T-helper 2 cell (primary cell): ENCODE data around the gene SORCS2.
A peak's percentile ranks its signal among the peaks of the same experiment; 100 is the strongest.

Experiments used
- DNase-seq, 5 experiments: peaks; one replicate each; pipeline versions ENCODE4 v3.0.0 to v3.0.0-alpha.2; 2012 to 2022

The SORCS2 gene

DNA sequence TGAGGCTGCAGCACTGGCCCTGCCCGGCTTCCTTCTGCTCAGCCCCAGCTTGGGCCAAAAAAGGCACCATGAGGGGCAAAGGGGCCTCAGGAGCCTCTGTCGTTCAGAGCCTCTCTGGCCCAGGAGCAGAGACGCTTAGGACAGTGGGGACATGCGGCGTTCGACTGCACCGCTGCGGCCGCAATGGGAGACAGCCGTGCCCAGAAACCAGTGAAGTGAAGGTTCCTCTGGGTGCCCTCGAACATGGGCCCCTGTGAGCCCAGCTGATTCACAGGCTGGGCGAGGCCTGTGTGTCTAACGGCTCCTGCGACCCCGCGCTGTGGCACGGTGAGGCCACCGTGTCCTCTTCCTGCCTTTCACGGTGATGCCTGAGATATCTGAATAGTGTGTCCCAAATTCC lies 512.3 kb downstream of the SORCS2 start:
- DNase-seq: no peak

DNA sequence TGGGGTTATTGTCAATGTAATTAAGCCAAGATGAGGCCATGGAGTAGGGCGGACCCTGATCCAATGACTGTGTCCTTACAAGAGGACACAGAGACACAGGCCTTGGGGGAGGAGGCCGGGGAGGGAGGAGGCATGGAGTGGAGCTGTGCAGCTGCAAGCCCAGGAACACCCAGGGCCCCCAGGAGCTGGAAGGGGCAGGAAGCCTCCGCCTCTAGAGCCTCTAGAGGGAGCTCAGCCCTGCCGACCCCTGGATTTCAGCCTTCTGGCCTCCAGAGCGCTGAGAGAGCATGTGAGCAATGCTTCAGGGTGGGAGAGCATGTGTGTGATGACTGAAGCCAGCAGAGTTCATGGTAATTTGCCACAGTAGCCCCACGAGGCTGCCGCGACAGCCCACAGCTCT lies 512.7 kb downstream of the SORCS2 start:
- DNase-seq: no peak

DNA sequence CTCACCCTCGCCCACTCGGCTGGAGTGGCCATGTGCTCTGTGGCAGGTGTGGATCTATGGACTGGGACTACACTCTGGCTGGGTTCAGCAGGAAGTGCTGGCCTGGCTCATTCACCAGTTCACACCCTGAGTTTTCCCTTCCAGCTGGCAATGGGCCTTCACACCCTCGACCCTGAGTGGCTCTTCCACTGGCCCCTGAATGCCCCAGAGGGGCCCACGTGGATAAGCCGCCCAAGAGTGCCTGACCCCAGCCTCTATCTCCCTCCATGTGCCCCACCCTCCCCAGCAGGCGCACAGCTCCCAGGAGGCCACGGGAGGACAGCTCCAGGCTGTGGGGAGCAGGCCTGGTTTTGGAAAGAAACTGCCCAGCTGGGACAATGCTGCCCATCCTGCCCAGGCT lies 513.3 kb downstream of the SORCS2 start:
- no peak for DNase-seq

DNA sequence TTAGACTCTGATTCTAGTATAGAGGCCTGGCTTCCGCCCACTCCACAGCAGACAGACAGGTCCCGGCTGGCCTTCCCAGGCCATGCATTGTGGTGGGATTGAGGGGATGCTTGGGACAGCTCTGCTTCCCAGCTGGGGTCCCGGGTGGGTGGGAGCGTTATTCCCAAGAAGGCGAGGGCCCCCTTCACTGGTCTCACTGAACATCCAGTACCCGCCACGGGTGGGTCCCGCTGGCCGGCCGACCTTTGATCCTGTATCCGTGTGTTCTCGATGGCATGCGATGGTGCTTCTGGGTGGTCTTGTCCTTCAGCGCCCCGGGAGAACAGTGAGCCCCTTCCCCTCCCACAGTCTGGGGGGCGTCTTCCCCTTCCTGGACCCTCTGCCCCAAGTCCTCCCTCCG lies 515.9 kb downstream of the SORCS2 start:
- no peak for DNase-seq

DNA sequence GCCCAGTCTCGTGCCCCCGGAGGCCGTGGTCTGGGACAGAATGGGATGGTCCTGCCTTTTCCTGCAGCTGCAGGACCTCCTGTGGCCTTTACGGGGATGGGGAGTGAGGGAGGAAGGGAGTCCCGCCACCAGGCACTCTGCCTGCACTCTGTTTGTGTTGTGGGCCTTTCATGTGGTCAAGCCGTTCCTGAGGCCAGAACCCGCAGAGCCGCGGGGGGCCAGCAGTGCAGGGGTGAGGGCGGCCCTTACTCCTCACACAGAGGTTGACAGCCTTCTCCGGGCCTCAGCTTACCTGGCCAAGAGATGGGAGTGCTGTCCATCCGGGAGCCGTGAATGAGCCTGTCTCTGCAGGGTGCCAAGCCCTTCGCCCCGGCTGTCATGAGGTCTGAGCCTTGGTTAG lies 516.6 kb downstream of the SORCS2 start:
- DNase-seq: no peak

DNA sequence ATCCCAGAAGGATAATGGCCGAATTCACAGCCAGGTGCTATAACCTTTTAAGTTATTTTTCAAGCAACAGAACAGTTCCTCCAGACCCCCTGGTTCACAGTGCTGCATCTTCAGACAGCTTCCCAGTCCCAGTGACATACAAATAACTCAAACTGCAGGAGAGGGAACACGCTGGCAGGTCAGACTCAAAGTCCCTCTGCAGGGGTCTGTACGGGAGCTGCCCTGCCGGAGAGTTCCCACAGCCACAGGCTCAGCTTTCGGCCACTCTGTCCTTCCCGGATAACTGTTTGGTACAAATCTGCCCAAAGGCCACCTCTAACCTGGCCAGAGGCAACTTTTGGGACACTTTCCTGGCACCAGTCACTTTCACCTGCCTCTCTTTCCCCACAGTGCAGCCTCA lies 517.1 kb downstream of the SORCS2 start:
- DNase-seq: no peak

DNA sequence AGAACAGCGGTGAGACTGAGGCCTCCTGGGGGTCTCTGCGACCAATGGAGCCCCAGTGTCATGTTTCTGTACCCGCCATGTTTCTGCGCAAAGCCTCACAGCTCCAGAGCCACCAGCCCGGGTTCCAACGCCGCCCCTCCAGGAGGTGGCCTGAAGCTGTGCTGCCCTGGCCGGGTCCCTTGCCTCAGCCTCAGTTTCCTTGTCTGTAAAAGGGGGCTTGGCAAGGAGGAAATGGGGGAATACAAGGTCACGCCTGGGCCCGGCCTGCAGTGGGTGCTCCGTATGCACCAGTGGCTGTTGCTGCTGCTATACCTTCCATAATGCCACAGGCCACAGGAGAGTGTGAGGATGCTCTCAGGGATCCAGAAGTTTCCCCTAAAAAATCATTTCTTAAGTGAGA lies 517.8 kb downstream of the SORCS2 start:
- no peak for DNase-seq

DNA sequence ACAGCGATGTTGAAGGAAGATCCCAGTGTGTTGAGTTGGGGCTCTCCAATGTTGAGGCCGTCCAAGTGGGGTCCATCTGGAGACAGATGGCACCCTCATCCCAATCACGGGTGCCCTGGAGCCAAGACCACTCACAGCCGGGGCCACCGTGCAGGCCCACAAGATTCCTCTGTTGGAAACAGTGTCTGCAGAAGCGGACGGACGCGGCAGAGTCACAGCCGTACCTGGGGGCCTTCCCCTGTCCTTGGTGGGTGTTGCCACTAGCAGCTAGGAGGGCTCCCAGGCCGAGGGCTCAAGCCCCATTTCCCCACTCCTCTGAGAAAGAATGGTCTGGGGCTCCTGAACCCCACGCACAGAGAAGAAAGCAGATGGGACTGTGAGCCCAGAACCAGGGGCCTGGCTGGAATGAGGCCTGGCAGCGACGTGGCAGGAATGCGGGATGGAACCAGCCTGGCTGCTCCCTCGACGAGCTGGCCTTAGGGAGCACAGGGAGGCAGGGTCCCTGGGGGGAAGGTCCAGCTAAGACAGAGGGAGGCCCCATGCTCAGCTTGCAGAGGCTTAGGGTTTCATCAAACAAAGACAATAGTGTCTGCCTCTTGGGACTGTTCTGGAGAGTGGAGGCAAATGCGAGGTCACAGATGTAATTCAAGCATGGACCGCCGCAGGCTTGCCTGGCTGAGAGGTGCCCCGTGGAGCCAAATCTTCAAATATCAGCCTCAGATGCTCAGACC lies 518.4 kb downstream of the SORCS2 start:
- no peak for DNase-seq

DNA sequence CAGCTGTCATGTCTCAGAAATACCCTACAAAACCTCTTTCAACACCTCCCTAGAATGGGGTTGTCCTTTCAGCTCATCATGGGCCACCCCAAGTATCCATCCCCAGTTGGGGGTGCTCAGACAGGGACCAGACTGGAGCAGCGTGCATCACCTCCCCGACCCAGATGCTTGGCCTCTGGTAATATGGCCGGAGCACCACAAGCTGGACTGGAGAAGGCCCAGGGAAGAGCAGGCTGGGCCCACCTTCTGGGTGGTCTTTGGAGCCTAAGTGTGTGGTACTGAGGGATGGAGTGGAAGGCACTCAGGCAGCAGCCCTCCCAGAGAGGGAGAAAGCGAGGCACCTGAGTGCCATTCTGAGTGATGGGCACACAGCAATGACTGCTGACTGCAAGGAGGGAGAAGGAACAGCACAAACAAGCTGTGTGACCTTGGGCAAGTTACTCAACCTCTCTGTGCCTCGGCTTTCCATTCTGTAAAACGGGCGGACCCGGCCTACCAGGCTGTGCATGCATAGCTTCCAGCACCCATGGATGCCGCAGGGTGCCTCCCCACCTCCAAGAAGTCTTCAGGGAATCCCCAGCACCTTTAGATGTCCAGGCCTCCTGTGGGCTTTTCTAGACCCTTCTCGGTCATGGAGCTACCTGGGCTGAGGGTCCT lies 519.1 kb downstream of the SORCS2 start:
- no peak for DNase-seq

DNA sequence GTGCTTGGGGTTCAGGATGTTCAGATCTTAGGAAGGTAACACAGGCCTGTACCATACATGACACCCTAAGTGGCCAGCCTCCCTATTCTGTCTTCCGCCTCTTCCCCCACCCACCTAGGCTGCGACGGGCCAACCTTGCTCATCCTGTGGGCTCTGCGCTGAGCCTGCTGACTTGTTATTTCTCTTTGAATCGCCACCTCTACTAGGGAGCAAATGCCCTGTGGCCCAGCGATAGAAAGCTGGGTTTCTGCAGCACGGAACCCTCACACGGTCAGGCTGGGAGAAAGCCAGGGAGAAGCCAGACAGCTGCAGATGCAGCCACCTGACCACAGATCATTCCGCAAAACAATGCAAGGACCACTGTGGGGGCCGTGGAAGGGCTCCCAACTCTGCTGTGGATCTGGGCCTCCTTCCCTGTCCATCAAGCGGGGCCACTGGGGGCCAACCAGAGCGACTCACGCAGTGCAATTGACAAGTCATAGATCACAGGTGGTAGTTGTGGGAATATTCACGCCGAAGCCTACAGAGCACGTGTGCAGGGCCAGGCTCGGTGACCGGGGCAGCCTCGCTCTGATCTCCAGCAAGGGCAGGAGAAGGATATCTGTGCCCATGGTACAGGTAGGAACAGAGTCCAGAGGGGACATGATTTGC lies 519.8 kb downstream of the SORCS2 start:
- DNase-seq: no peak

DNA sequence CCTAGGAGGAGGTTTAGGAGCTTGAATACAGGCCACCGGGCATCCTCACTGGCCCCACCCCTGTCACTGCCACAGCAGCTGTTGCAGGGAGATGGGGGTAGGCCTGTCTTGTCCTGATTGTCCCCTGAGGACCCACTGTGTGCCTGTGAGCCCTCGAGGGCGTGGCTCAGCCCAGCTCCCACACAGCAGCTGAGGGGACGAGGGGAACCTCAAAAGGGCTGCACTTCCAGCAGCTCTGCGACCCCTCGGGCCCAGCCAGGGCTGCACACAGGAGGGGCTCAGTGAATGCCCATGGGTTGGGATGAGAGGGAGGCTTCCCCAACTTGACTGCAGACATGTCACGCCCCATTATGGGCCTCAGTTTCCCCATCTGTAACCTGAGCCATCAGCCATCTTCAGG lies 521.4 kb downstream of the SORCS2 start:
- DNase-seq: no peak

DNA sequence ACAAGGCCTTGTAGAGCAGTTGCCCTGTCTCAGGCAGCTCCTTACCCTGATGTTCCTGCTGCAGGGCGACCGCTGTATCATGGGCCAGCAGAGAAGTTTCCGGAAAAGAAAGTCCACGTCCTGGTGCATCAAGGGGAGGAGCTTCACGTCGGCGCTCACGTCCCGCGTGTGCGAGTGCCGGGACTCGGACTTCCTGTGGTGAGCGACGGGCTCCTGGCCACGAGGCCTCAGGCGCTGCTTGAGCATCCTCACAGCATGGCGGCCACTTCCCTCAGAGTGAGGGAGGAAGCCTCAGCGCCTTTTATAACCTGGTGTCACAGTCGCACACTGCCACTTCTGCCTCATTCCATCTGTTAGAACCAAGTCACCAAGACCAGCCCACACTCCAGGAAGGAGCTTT lies 521.8 kb downstream of the SORCS2 start:
- no peak for DNase-seq

DNA sequence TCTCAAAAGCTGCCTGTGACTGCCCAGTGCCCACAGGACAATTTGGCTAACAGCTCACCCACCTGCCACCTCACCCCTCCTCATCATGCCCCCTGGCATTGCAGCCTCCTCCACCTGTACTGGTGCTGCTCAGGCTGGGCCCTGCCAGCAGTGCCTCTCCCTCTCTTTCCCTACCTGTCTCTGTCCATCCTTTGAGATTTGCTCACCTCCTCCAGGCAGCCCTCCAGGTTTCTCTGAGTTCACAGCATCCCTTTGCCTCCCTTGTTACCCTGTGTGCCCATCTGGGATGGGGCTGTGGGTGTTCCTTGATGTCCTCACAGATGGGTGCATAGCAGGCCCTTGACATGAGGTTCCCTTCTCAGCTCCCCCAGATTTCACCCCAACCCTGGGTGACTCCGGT lies 522.4 kb downstream of the SORCS2 start:
- no peak for DNase-seq

DNA sequence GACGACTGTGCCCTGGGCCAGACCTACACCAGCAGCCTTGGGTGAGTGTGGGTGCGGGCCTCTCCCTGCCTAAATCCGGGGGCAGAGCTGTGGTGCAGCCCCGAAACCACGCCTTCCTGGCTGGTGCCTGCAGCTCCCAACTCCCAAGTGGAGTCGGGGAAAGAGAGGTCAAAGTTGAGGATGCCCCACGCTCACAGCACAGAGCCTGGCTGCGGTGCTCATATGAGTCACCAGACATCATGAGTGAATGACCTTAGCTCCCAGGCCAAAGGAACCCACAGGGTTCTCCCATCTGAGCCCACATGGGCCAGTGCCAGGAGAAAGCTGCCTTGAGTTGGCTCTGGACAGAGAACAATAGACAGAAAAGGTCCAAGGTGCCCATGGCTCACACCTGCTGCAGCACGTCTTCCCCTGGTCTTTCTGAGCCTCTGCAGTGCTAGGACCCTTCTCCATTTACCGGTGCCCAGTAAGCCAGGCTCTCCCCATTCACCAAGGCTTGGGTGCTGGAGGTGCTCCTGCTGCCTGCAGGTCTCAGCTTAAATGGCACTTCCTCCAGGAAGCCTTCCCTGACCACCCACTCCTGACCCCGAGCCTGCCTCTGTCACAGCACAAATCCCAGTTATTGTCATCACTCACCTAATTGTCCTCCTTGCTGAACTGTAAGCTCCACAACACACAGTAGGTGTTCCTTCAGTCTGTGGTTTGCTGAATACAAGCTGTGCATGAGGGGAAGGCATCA lies 523.1 kb downstream of the SORCS2 start:
- no peak for DNase-seq

DNA sequence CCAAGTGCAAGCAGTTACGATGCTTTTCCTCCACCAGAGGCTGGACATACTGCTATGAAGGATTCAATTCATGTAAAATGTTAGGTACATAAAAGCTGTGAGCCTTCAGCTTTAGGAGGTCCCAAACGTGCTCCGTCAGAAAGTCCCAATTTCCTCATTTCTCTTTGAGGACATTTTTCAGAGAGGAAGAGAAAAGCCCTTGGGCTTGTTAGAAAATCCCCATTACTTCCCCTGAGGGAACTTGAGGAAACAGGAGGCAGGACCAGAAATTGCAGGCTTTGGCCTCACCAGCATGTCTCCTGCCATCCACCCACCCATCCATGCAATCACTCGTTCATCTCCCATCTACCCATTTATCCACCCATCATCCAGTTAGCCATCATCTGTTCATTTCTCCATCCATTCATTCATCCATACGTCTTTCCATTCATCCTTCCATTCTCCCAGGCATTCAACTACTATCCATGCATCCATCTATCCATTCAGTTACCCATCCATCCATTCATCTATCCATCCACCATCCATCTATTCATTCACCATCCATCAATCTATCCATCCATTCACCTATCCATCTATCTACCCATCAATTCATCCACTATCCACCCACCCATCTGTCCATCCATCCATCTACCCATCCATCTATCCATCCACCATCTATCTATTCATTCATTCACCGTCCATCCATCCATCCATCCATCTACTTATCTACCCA lies 523.8 kb downstream of the SORCS2 start:
- no peak for DNase-seq

DNA sequence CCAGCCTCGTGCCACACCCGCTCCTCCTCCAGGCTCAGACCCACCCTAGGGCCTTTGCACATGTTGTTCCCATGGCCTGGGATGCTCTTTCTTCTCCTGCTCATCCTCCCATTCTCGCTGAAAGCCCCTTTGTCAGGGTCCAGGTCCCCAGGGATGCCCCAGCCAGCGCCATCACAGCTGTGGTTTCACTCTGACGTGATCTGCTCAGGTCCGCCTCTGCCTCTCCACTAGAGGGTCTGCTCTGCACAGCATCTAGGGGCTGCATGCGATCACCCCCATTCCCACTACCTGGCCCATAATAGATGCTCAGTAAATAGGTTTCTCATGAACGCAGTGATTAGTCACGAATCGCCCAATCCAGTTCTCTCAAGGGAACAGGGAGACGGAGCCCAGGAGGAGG lies 524.8 kb downstream of the SORCS2 start:
- no peak for DNase-seq

DNA sequence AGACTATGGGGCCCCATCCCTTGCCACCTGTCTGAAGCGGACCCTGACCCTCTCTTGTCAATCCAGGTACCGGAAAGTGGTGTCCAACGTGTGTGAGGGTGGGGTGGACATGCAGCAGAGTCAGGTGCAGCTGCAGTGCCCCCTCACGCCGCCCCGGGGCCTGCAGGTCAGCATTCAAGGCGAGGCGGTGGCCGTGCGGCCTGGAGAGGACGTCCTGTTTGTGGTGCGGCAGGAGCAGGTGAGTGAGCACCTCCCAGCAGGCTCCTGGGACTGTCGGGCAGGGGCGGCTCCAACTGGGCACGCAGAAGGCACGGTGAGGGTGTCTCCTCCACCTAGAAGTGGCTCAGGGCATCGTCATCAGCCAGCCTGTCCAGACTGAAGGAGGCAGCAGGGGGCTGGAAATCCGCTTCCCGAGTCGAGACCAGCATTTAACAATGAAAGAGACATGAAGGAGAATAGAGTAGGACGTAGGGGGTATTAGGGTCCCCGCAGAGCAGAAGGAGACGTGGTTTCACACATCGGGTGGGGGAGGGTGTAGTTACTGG lies 525.7 kb downstream of the SORCS2 start:
- DNase-seq: no peak

DNA sequence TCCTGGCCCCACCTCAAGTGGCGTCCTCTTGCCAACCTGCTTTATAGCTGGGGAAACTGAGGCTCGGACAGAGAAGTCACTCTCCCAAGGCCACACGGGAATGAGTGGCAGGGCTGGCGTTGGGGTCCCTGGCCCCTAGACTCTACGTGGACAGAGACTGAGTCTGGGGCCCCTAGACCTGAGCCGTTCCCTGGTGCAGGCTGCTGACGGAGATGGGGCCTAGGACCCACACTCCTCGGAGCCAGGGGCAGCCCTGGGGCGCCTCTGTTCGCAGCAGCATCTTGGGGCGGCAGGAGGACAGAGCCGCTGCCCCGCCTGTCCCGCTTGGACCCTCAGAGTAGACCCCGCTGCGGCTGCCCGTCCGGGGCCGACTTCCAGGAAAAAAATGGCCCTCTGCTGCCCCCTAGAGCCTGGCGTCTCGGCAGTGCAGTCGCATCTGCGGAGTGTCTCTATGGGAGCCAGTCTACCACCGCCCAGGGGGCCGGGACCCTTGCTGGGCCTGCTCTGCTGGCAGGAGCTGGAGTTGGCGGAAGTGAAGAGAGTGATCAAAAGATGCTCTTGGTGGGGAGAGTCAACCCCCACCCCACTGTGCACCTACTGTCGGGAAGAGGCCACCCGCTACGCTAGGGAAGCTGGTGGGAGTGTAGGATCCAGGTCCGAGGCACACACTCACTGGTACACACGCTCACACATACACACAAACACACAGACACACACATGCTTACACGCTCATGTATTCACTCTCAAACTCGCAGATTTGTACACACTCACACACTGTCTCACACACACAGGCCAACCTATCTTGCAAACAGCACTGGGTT lies 527.2 kb downstream of the SORCS2 start:
- DNase-seq: peak; percentile 17 to 45 (median 30)

DNA sequence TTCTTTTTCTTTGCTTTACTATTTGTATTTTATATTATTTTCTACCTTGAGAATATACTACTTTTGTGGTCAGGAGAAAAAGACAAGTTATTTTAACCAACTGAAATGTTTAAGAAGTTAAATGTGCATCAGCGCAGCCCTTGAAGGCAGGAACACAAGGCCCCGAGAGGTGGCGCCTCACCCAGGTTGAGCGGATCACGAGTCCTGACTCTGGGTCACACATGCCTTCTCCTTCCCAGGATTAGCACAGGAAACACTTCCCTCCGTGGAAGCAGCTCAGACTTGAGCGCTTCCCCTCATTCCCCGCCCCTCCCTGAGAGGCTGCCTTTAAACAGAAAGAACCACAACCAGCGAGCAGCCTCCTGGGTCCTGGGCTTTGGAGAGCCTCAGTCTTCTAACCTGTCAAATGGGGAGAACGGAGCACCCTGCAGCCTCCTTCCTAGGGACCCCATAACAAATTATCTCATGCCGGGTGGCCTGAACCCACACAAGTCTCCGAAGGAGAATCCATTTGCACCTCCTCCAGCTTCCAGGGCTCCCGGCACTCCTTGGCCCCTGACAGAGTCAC lies 529.7 kb downstream of the SORCS2 start:
- DNase-seq: no peak

DNA sequence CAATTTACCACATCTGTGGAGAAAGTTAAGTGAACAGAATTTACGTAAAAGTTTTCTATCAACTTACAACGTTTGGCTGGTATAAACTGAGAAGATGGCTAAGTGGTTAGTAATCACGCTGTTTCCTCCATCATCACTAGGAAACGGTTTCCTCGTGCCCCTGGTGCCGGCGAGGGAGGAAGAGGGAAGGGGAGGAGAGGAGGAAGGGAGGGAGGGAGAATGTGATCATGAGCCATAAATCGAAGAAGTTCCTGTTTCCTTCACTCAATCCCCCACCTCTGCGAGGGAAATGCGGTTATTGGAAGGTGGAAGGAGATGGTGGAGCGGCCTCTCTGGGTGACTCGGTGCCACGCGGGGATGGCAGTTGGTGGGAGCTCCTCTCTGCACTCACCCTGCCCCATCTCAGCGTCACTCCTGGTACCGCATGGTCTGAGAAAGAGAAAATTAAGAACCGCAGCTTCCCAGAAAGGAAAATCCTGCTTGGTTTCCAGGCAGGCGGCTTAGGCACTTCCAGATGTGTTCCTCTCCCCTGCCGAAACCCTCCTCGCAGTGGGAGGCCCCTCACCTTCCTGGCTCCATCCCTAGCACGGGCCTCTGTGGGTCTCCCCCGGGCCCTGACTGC lies 530.5 kb downstream of the SORCS2 start:
- no peak for DNase-seq

DNA sequence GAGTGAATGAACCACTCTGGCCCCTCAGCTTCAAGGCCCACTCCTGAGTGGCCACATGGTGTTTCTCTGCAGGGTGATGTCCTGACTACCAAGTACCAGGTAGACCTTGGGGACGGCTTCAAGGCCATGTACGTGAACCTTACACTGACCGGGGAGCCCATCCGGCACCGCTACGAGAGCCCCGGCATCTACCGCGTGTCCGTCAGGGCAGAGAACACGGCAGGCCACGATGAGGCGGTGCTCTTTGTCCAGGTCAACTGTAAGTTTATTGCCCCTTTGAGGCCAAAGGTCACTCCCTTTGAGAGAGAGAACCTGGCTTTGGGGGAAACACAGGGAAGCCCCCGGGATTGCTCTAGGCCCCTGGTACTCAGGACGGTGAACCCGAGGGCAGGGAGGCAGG lies 531.3 kb downstream of the SORCS2 start:
- DNase-seq: no peak
